Superior temporal gyrus (tissue), 1 donor: ENCODE data around the gene CDKAL1.
"Not testable (repeated sequence)": the region's sequence is repeated elsewhere in the genome, so short reads cannot be mapped to it uniquely, and the experiment has no call there.

Source experiments
- DNase-seq: peaks from one replicate; pipeline ENCODE4 v3.0.0-alpha.2; 2016; ENCODE audit errors: extremely low spot score

Gene CDKAL1

GRCh38 chr6:20741490-20741889 lies 207.2 kb downstream of the CDKAL1 start:
- no peak for DNase-seq

- no peak for DNase-seq
Measured at GRCh38 chr6:20744911-20745557, 210.8 kb downstream of the CDKAL1 start.

GRCh38 chr6:20746024-20746423 lies 211.8 kb downstream of the CDKAL1 start:
- DNase-seq, result no peak

- no peak for DNase-seq
Measured at GRCh38 chr6:20746805-20747558, 212.7 kb downstream of the CDKAL1 start.

- no peak for DNase-seq
Measured at GRCh38 chr6:20747991-20748390, 213.7 kb downstream of the CDKAL1 start.

- no peak for DNase-seq
Measured at GRCh38 chr6:20751293-20751935, 217.2 kb downstream of the CDKAL1 start.

GRCh38 chr6:20755631-20756030 lies 221.4 kb downstream of the CDKAL1 start:
- DNase-seq, result no peak

- not testable (repeated sequence) for DNase-seq
Measured at GRCh38 chr6:20756584-20757147, 222.4 kb downstream of the CDKAL1 start.

- no peak for DNase-seq
Measured at GRCh38 chr6:20757761-20758160, 223.5 kb downstream of the CDKAL1 start.

- DNase-seq, result no peak
Measured at GRCh38 chr6:20763296-20763695, 229.0 kb downstream of the CDKAL1 start.

- no peak for DNase-seq
Measured at GRCh38 chr6:20769631-20770030, 235.4 kb downstream of the CDKAL1 start.

GRCh38 chr6:20770773-20771172 lies 236.5 kb downstream of the CDKAL1 start:
- DNase-seq, result no peak

GRCh38 chr6:20771409-20771808 lies 237.2 kb downstream of the CDKAL1 start:
- no peak for DNase-seq

- no peak for DNase-seq
Measured at GRCh38 chr6:20773822-20774221, 239.6 kb downstream of the CDKAL1 start.

- DNase-seq, result no peak
Measured at GRCh38 chr6:20775981-20776380, 241.7 kb downstream of the CDKAL1 start.

- DNase-seq, result no peak
Measured at GRCh38 chr6:20777801-20778200, 243.5 kb downstream of the CDKAL1 start.

GRCh38 chr6:20778459-20778858 lies 244.2 kb downstream of the CDKAL1 start:
- no peak for DNase-seq

- DNase-seq, result no peak
Measured at GRCh38 chr6:20778912-20779311, 244.7 kb downstream of the CDKAL1 start.

GRCh38 chr6:20789162-20789561 lies 254.9 kb downstream of the CDKAL1 start:
- peak; percentile 45 for DNase-seq

- no peak for DNase-seq
Measured at GRCh38 chr6:20790032-20790791, 256.0 kb downstream of the CDKAL1 start.

- DNase-seq, result no peak
Measured at GRCh38 chr6:20791074-20791473, 256.8 kb downstream of the CDKAL1 start.

GRCh38 chr6:20791944-20792343 lies 257.7 kb downstream of the CDKAL1 start:
- DNase-seq, result no peak
